GM10847 (cell line): ENCODE data around the gene C1GALT1C1.

ENCODE experiments used
- POLR2A ChIP-seq: IDR thresholded peaks from 2 replicates; pipeline ENCODE4 v1.6.1; 2011; ENCODE audit not compliant: insufficient read length; ENCODE audit errors: extremely low read depth

The C1GALT1C1 gene

DNA sequence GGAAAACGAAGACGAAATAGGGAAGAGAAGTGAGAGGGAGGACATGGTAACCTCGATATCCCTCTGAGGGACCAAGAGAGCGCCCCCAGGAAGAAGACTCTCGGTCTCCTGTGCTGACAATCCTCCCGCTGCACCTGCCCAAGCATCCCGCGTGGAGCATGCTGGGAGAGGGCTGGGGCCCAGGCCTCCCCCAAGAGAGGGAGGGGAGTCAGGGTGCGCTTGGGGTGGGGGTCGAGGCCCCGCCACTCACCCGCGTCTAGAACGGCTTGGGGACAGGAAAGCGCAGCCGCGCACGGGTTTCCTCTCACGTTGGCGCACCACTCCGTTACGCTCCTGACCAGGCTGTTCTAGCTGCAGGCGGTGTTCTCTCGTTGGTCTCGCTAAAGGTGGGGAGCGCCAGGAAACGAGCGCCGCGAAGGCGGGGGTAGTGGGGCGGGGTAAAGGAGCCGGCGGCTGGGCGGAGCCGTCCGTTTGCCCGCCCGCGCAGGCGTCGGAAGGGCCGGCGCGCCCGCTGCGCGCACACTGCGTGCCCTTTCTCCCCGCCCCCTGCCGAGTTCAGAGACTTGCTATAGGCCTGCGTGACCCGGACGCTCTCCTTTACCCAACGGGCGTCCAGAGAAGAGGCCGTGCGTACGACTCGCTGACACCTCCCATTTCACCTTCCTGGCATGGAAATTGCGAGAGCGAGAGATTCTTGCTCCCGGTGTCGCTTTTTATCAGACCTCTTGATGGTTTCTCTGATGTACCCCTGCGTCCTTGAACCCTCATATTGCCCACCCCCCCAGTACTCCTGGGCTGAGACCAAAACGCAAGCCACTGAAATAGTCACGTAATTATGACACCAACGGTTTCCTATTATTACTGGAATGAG lies at the start of gene C1GALT1C1:
Gene C1GALT1C1, minus strand, starts transcription at position 388 of the 871 bp plus-strand sequence. CDS start 2,888 bp downstream, outside the sequence.
- peak; percentile 35 for TF ChIP-seq POLR2A

DNA sequence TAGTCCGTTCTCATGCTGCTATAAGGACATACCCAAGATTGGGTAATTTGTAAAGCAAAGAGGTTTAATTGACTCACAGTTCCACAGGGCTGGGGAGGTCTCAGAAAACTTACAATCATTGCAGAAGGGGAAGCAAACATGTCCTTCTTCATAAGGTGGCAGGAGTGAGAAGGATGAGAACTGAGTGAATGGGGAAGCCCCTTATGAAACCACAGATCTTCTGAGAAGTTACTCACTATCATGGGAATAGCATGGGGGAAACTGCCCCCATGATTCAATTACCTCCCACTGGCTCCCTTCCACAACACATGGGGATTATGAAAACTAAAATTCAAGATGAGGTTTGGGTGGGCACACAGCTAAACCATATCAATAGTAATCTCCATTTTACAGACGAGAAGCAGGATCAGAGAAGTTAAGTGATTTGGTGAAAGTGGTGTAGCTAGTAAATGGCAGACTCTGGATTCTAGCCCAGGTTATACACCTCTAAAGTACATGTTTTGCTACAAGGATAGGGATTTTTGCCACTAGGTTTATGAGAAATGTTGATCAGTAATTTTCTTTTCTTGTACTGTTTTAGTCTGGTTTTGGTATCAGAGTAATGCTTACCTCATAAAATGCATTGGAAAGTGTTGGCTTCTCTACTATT lies 47.3 kb upstream of the C1GALT1C1 start:
- TF ChIP-seq POLR2A = no peak

DNA sequence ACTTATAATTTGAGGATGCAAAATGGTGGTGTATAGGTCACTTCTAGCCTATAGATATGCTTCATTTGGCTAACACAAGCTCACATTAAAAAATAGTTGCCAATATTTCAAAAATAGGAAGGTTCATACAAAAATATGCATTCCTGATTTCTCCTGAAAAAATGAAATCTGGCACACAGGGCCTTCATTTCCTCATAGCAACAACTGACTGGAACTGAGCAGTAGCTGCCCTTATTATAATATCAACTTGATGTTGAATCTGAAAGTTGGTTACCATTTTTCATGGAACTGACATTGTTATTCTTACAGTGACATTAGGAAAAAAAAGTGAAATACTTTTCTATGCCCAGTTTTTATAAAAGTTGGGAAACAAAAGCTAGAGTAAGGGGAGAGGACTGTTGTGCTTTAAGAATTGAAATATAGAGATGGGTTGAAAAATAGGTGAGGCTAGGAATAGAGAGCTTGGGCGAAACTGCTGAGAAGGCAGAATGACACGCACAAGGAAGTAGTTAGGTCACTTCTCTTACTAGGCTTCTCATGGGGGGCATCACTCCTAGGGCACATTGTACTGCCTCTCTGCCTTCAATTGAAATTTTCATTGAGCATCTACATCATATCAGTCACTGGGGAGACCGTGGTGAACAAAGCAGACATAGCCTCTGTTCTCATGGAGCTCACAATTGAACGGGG lies 43.1 kb upstream of the C1GALT1C1 start:
- TF ChIP-seq POLR2A = no peak

DNA sequence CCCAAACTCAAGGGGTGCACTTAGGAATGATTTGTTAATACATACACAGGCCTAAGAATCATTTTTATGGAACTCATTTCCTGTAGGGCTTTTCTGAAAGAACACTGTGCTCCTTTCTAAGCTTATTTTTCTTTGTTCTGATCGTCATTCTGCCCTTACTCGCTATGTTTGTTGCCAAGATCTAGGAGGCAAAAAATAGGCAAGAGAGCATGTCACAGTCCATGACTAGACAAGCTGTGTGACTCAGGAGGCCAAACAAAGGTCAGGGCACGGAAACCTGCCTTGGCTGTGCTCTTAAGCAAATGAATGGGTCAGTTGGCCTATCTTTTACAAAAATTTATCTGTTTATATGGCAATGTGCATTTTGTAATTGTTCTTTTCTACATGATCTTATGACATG lies 42.5 kb upstream of the C1GALT1C1 start:
- no peak for TF ChIP-seq POLR2A

DNA sequence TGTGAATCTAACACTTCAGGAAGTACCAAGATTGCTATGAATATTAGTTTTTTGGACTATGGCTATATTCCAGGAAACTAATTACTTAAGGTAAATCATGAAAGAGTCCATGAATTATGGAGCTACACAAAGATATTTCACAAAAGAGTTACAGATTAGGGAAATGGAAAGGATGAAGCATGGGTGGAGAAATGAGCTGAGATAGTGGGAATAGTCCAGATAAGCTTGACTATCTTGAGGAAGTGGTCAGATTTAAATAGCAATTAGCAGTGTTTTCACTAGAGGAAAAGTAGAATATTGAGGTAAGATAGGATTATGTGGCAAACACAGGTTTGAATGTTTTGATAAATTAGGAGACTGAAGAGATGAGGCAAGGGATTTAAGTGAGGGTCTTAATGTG lies 42.1 kb upstream of the C1GALT1C1 start:
- no peak for TF ChIP-seq POLR2A

DNA sequence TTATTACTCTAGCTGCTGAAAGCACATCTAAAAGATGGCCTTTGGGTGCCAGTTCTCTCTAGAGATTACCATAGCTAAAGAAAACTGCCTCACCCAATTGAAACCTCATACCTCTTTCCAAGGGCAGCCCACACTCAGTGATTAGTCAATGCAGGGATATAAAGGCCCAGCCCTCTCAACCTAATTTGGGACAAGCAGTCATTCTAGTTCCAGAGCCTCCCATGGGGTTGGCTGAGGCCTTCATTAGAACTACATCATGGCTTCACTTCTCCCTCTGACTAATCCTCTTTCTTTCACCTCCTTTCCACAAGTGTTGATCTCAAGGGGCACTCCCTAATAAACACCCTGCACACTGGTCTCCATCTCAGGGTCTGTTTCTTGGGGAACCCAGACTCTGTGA lies 38.5 kb upstream of the C1GALT1C1 start:
- TF ChIP-seq POLR2A = no peak

DNA sequence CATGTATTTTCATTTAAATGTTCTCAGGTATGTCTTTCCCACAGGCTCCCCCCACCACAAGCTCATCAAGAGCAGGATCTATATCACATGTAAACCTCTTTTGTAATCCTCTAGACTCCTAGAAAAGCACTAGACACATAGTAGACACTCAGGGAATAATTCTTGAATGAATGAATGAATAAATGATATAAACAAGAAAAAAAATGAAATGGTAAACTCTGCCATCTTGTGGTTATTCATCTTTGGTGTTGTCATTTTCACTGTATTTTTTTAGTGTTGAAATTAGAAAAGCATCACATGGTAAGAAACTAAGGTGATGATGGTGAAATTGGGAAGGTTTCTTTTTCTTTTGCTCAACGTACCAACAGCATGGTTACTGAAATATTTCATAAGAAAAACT lies 34.2 kb upstream of the C1GALT1C1 start:
- no peak for TF ChIP-seq POLR2A

DNA sequence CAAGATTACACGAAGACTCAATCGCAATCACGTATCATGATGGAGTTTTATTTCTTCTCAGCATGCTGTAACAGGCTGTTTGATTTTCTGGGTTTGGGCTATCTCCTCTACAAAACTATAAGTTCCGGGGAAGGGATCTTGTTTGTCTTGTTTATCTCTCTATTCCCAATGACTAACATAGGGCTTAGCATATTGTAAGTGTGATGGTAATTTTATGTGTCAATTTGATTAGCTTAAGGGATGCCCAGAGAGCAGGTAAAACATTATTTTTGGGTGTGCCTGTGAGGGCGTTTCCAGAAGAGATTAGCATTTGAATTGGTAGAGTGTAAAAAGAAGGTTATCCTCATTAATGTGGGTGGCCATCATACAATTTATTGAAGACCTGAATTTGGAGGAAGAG lies 32.8 kb upstream of the C1GALT1C1 start:
- TF ChIP-seq POLR2A = no peak

DNA sequence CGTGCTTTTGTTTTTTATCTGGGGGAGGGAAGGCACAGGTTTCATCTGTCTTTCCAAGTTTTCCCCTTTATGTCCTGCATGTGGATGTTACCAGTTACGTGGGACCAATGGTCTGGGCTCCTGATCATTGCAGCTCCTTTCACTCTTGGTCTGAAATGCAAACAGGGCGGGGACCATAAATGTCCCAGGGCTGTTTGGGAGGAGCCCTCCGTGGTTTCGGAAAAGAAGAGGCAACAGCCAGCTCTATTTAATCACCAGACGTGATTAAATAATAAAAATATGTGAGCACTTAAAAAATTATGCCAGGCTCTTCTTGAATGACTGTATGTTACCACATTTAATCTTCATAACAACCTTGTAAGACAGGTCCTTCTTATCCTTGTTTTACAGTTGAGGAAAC lies 30.8 kb upstream of the C1GALT1C1 start:
- no peak for TF ChIP-seq POLR2A

DNA sequence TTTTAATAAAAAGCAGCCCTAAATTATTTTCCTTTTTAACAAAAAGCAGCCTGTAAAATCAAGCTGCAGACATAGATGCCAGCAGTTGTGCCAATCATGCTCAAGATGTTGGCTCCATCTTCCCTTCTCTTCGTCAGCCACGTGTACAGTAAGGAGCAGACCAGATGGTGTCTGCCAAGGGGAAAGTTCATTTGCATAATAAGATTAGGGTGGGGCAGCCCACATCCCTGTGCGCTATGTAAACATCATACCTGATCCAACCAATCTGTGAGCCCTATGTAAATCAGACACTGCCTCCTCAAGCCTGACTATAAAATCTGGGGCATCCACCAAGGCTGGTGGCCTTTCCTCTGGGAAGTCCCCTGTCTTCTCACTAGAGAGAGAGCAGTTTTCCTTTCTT lies 23.1 kb upstream of the C1GALT1C1 start:
- TF ChIP-seq POLR2A = no peak

DNA sequence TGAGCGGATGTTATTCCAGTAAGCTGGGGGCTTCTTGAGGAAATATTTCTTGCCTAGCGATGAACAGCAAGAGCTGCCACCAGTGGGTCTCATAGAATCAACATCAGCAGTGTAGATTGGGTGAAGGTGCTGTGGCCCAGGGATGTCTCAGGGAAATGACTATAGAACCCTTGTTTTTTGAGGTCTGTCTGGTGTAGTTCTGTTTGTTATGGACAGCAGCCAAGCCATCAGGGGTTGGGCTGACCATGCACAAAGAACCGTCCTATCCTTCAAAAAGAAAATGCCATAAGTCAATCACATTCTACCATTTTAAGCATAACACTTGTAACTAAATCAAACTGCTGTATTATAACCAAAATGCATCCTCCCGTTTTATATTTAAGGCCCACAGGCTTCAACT lies 17.3 kb upstream of the C1GALT1C1 start:
- no peak for TF ChIP-seq POLR2A

DNA sequence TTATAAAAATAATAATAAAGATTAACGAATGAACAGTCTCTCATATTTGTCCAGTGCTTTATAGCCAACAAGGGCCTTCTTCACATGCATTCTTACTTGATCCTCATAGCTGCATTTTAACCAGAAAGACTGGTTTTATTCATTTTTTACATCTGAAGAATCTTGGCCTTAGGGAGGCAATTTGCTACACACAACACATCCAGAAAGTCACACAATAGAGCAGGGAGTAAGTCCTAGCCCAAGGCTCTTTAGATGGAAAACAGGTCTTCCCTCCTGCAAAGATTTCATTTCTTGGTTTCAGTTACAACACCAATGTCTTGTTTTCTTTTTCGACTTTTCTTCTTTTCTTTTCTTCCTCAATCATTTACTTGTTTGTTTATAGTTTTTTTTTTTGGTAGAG lies 13.0 kb upstream of the C1GALT1C1 start:
- no peak for TF ChIP-seq POLR2A

DNA sequence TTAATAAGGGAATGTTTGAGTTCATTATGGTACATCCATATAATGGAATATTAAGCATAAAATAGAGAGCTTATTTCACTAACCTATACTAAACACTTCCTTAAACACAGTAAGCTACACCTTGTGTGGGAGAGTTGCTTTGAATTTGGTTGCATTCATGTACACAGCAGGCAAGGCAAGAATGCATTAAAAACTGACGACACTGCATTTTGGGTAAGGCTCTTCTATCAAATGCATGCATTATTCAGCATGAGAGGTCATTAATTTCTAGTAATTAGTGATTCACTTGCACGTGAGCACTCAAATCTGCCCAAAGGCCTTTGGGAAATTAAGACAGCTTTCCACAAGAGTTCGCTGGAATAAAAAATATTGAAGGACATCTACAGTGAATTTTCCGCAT lies 8.8 kb upstream of the C1GALT1C1 start:
- no peak for TF ChIP-seq POLR2A

DNA sequence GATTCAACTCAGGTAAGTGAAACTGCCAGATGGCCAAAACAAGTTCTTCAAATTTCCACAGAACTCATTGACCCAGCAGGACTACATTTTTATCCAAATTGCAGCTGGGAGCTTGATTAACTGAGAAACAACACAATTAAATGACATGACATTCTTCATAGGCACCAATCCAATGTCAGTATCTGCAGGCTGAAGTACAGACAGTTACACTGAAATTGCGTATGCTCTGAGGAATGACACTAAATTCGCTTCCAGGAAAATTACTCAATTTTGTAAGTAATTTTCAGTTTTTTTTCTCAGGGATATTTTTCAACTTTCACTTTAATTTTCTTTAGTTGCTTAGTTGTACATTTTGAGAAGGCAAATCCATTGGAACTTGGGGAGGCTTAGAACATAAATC lies 4.5 kb downstream of the C1GALT1C1 start:
- TF ChIP-seq POLR2A = no peak

DNA sequence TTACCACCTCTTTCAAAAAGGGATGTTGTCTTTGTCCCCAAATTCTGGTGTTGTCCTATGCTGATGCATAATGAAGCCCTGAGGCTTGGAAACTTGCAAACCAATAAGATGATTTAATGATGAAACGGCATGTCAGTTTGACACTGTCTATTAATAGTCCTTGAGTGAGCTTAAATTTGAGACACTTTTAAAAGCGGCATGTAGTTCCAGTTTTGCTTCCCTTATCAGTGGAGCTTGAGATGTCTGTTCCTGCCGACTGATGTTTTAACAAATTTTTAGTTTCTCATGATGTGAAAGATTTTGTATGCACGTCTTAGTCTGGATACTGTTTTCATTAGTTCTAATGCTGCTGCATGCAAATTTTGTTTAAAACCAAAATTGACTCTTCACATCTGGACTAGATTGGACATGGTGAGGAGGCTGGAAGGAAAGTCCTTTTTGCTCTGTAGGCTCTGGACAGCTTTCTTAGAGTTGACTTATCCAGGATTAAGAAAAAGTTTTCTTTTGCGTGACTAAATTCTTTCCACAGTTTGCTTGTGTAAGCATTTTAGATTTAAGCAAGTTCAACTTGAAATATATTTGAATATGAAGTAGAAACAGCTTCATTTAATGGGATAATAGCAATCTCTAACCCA lies 11.7 kb downstream of the C1GALT1C1 start:
- no peak for TF ChIP-seq POLR2A
